GM23248 (cell line): Measurements from ENCODE around the gene EHBP1. TPM values are rescaled to one million over a fixed set of nuclear protein-coding genes. Genes with fewer than 3 reads are reported as not detected.

Experiments
- DNase-seq: peaks from one replicate; pipeline ENCODE4 v3.0.0-alpha.2; 2015
- H2AFZ ChIP-seq: fragments of 200-600 bp; sonication (generic); 2 replicates; pipeline ENCODE4 v1.6.1; 2016; ENCODE audit warnings: antibody characterized with exemption
- H3F3A ChIP-seq: fragments of 200-600 bp; sonication (generic); 2 replicates; pipeline ENCODE4 v1.6.1; 2016; ENCODE audit warnings: mild to moderate bottlenecking, antibody characterized with exemption, mixed run types; ENCODE audit not compliant: insufficient read depth
- H3K27ac ChIP-seq: fragments of 200-600 bp; sonication (generic); 2 replicates; pipeline ENCODE4 v1.5.1; 2016; ENCODE audit warnings: mild to moderate bottlenecking
- H3K27me3 ChIP-seq: fragments of 200-600 bp; sonication (generic); replicated peaks from 2 replicates; pipeline ENCODE4 v1.6.1; 2016; ENCODE audit warnings: mild to moderate bottlenecking; ENCODE audit not compliant: insufficient read depth
- H3K36me3 ChIP-seq: fragments of 200-600 bp; sonication (generic); 2 replicates; pipeline ENCODE4 v1.6.1; 2016; ENCODE audit warnings: low read depth, mild to moderate bottlenecking
- H3K4me1 ChIP-seq: fragments of 200-600 bp; sonication (generic); 2 replicates; pipeline ENCODE4 v1.6.1; 2016; ENCODE audit warnings: mild to moderate bottlenecking; ENCODE audit not compliant: insufficient read depth
- H3K4me2 ChIP-seq: fragments of 200-600 bp; sonication (generic); one replicate; pipeline ENCODE4 v1.6.1; 2016; ENCODE audit warnings: mild to moderate bottlenecking; ENCODE audit not compliant: unreplicated experiment
- H3K4me3 ChIP-seq: fragments of 200-600 bp; sonication (generic); 2 replicates; pipeline ENCODE4 v1.5.1; 2016; ENCODE audit warnings: mild to moderate bottlenecking
- H3K79me2 ChIP-seq: fragments of 200-600 bp; sonication (generic); 2 replicates; pipeline ENCODE4 v1.6.1; 2016; ENCODE audit warnings: mild to moderate bottlenecking; ENCODE audit not compliant: insufficient read depth
- H3K9ac ChIP-seq: fragments of 200-600 bp; sonication (generic); 2 replicates; pipeline ENCODE4 v1.6.1; 2016; ENCODE audit warnings: mild to moderate bottlenecking
- H3K9me2 ChIP-seq: fragments of 200-600 bp; sonication (generic); 2 replicates; pipeline ENCODE4 v1.6.1; 2016; ENCODE audit warnings: mixed run types, mild to moderate bottlenecking, moderate library complexity; ENCODE audit not compliant: insufficient read depth
- H3K9me3 ChIP-seq: fragments of 200-600 bp; sonication (generic); one replicate; pipeline ENCODE4 v1.6.1; 2017; ENCODE audit warnings: low read depth
- H4K20me1 ChIP-seq: fragments of 200-600 bp; sonication (generic); 2 replicates; pipeline ENCODE4 v1.6.0; 2016; ENCODE audit not compliant: insufficient read depth
- EZH2 ChIP-seq: fragments of 200-600 bp; sonication (generic); IDR thresholded peaks from 2 replicates; pipeline ENCODE4 v1.6.1; 2018; ENCODE audit warnings: antibody characterized with exemption, mild to moderate bottlenecking; ENCODE audit not compliant: insufficient read depth, poor library complexity, severe bottlenecking
- EZH2phosphoT487 ChIP-seq: fragments of 200-600 bp; sonication (generic); IDR thresholded peaks from 2 replicates; pipeline ENCODE4 v1.6.1; 2018; ENCODE audit warnings: antibody characterized with exemption, moderate library complexity, mild to moderate bottlenecking, low read depth; ENCODE audit not compliant: insufficient read depth
- WGBS, 2 experiments: methylation state at CpG; one replicate each; pipeline ENCODE4 v1.1.6; 2015 to 2017; ENCODE audit warnings: low lambda C conversion rate in 2 of 2, low coverage in 1 of 2; ENCODE audit errors: missing lambda C conversion rate in 2 of 2; 5-methylcytosine and 5-hydroxymethylcytosine counted together
- in situ Hi-C: fragments of 300-500 bp; cut with MboI; formaldehyde crosslinking; loops from 2 replicates; pipeline ENCODE4 v1.15.0; 2020
- polyA plus RNA-seq: library from polyadenylated mRNA; unstranded; fragments of >200 nt; fragmentation: Nextera tagmentation; extraction: Ambion mirVana; gene quantifications from 2 replicates; pipeline ENCODE4 v1.2.1, GENCODE V29; 2016
- total RNA-seq: library from RNA; depleted of rRNA; stranded (reverse); fragments of >200 nt; shearing (Covaris generic); gene quantifications from 2 replicates; pipeline ENCODE4 v1.2.3, GENCODE V29; 2014

EHBP1 gene
- total and polyA plus RNA-seq, 2 experiments from 2014 or later, result 41.3 to 56.8 TPM

DNA sequence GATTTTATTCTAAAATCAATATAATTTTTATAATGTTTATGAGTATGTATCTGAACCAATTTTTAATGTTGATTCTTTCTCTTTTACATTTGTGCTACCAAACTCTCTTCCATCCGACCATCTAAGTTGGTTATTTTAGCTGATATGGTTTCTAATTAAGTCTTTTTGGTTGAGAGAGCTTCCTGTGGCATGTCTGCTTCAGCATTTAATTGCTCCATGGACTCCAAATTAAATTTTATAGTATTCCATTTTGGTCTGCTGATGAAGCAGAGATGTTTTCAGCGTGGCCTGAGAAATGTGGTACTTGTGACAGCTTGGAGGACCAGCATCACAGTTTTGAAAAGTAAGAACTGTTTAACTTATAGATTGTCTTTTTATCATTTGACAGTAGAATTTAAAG lies 105.6 kb downstream of the EHBP1 start:
- Histone ChIP-seq H3K27me3 (no peaks in the 10 kb centered on the region), H3K9ac (no peak overlapping the region), H2AFZ (no peak overlapping the region), H3K36me3 (peaks cover 22% of the 10 kb centered on the region), H3K9me2 (no peaks in the 10 kb centered on the region), H3K4me3 (no peak overlapping the region), H3K79me2 (peaks cover 100% of the 10 kb centered on the region), H3F3A (peaks cover 29% of the 10 kb centered on the region), H3K27ac (no peak overlapping the region), H4K20me1 (no peaks in the 10 kb centered on the region; the same call in 1 of the 2 replicates), H3K9me3 (no peaks in the 10 kb centered on the region), H3K4me2 (no peak overlapping the region), H3K4me1 (peaks cover 17% of the 10 kb centered on the region)
- DNase-seq, result no peak
- in situ Hi-C loops, result no loop called here
- 98 to 99% methylated on average over 2 of the region's 2 CpGs for WGBS, 2 experiments
- TF ChIP-seq EZH2phosphoT487, result no peak
- no peak for TF ChIP-seq EZH2

- in situ Hi-C loops, result no loop called here
- peaks cover 13% of the 10 kb centered on the region for H3K36me3 ChIP-seq
- H4K20me1 ChIP-seq, result peaks cover 3% of the 10 kb centered on the region; the same call in 1 of the 2 replicates
- H3K4me2 ChIP-seq, result no peak overlapping the region
- no peaks in the 10 kb centered on the region for H3K9me3 ChIP-seq
- H3K79me2 ChIP-seq, result peaks cover 100% of the 10 kb centered on the region
- 92 to 97% methylated on average over 2 of the region's 2 CpGs for WGBS, 2 experiments
- TF ChIP-seq EZH2, result no peak
- TF ChIP-seq EZH2phosphoT487, result no peak
- H3K4me3 ChIP-seq, result no peak overlapping the region
- peaks cover 29% of the 10 kb centered on the region for H3F3A ChIP-seq
- DNase-seq, result no peak
- no peak overlapping the region for H2AFZ ChIP-seq
- H3K9me2 ChIP-seq, result no peaks in the 10 kb centered on the region
- no peak overlapping the region for H3K9ac ChIP-seq
- no peak overlapping the region for H3K27ac ChIP-seq
- H3K4me1 ChIP-seq, result peaks cover 17% of the 10 kb centered on the region
- H3K27me3 ChIP-seq, result no peaks in the 10 kb centered on the region
Observed at GRCh38 chr2:62811972-62812371, 106.5 kb downstream of the EHBP1 start.

DNA sequence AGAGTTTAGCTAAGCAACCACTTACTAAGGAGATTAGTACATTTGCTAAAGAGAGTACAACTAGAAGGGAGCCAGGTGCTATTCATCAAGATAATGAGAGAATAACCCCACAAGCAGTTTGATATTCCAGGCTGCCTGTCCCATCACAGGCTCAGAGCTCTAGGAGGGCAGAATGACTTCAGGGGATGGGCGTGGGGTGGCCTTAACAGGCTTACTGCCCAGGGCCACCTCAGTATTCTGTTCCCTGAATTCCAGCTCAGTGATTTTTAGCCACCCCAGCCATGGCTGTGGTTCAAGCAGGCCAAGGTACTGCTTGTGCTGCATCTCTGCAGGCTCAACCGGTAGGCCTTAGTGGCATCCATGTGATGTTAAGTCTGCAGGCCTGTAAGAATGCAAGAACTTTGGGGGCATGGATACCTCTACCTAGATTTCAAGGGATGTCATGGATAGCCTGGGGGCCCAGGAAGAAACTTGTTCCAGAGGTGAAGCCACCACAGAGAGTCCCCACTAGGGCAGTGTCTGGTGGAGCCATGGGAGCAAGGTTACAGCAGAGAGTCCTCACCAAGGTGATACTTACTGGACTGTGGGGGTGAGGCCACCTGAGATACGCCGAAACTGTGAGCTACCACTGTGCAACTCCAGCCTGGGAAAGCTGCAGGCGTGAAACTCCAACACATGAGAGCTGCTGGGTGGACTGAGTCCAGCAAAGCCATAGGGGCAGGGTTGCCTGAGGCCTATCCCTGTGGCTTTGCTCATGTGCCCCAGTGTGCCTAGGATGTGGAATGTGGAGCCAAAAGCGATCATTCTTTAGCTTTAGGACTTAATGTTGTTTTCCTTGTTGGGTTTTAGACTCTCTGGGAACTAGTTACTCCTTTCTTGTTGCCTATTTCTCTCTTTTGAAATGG lies 107.7 kb downstream of the EHBP1 start:
- in situ Hi-C loops, result no loop called here
- no peak for DNase-seq
- peaks cover 99% of the 10 kb centered on the region for H3K79me2 ChIP-seq
- H3K9ac ChIP-seq, result no peak overlapping the region
- peaks cover 39% of the 10 kb centered on the region for H3F3A ChIP-seq
- no peaks in the 10 kb centered on the region for H3K9me3 ChIP-seq
- H4K20me1 ChIP-seq, result peaks cover 13% of the 10 kb centered on the region
- TF ChIP-seq EZH2phosphoT487, result no peak
- H3K27me3 ChIP-seq, result no peaks in the 10 kb centered on the region
- 0 out of 2 replicates have a peak, but pooled peaks cover under 1% of the 10 kb centered on the region for H3K36me3 ChIP-seq
- H3K4me2 ChIP-seq, result peak overlapping the region; percentile 18
- no peak overlapping the region for H3K4me3 ChIP-seq
- 82% methylated on average over 6 of the region's 6 CpGs for WGBS, 2 experiments
- H3K4me1 ChIP-seq, result peaks cover 29% of the 10 kb centered on the region
- no peaks in the 10 kb centered on the region for H3K9me2 ChIP-seq
- no peak overlapping the region for H2AFZ ChIP-seq
- no peak overlapping the region for H3K27ac ChIP-seq

DNA sequence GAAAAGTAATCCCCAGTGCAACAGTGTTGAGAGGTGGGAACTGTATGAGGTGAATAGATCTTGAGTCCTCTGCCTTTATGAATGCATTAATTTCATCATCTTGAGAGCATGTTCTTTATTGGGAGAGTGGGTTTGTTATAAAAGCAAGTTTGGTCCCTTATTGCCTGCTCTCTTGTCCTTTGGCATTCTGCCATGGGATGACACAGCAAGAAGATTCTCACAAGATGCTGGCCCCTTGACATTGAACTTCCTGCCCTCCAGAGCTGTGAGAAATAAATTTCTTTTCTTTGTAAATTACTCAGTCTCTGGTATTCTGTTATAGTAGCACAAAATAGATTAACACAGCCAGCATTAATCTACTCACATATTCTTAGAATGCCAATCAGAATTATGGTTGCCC lies 108.6 kb downstream of the EHBP1 start:
- H3K4me1 ChIP-seq, result peaks cover 33% of the 10 kb centered on the region
- peaks cover 46% of the 10 kb centered on the region for H3F3A ChIP-seq
- no peak overlapping the region for H3K4me3 ChIP-seq
- H3K27me3 ChIP-seq, result no peaks in the 10 kb centered on the region
- peaks cover 17% of the 10 kb centered on the region for H4K20me1 ChIP-seq
- H3K9me3 ChIP-seq, result no peaks in the 10 kb centered on the region
- no peak for TF ChIP-seq EZH2
- TF ChIP-seq EZH2phosphoT487, result no peak
- DNase-seq, result peak; percentile 77
- H3K4me2 ChIP-seq, result peak overlapping the region; percentile 18
- H3K27ac ChIP-seq, result peak overlapping the region; percentile 27; the same call in 1 of the 2 replicates
- no peak overlapping the region for H2AFZ ChIP-seq
- in situ Hi-C loops, result no loop called here
- H3K9me2 ChIP-seq, result no peaks in the 10 kb centered on the region
- no peak overlapping the region for H3K9ac ChIP-seq
- no peaks in the 10 kb centered on the region for H3K36me3 ChIP-seq
- H3K79me2 ChIP-seq, result peaks cover 99% of the 10 kb centered on the region
